A673 (cell line): ENCODE data around the gene EFCAB6. TPM values are rescaled to one million over a fixed set of nuclear protein-coding genes. Genes with fewer than 3 reads are reported as not detected.

Source experiments
- BruUV-seq: library from RNA; stranded (reverse); fragments of 400-500 nt; replicated peaks from 2 replicates; lab custom pipeline; 2021; lab: Mats Ljungman, UMichigan
- CTCF ChIA-PET: fragments of 300-600 bp; sonication (Branson Sonifier 250); formaldehyde crosslinking; loops from one replicate; lab custom pipeline; 2022; ENCODE audit warnings: antibody characterized with exemption; lab: Charles Lee
- POLR2A ChIA-PET: fragments of 300-600 bp; sonication (Branson Sonifier 250); formaldehyde crosslinking; loops from one replicate; lab custom pipeline; 2022; ENCODE audit warnings: antibody characterized with exemption; ENCODE audit not compliant: low non-redundant PET; lab: Charles Lee
- DNase-seq: peaks from one replicate; pipeline ENCODE4 v3.0.0-alpha.2; 2015; ENCODE audit warnings: low spot score
- H3K27ac ChIP-seq: fragments of 200-600 bp; sonication (generic); 2 replicates; pipeline ENCODE4 v1.5.1; 2016; ENCODE audit warnings: mixed run types, low read depth, mild to moderate bottlenecking, mixed read lengths, antibody characterized with exemption, low read length; ENCODE audit not compliant: poor library complexity, severe bottlenecking
- H3K27me3 ChIP-seq: fragments of 200-600 bp; sonication (generic); replicated peaks from 2 replicates; pipeline ENCODE4 v1.6.1; 2017; ENCODE audit warnings: mixed run types, low read depth, mild to moderate bottlenecking, mixed read lengths, antibody characterized with exemption, low read length; ENCODE audit not compliant: insufficient read depth, poor library complexity
- H3K36me3 ChIP-seq: fragments of 200-600 bp; sonication (generic); 2 replicates; pipeline ENCODE4 v1.6.1; 2016; ENCODE audit warnings: mixed run types, mild to moderate bottlenecking, mixed read lengths, antibody characterized with exemption, low read length; ENCODE audit not compliant: insufficient read depth, poor library complexity, severe bottlenecking
- H3K4me1 ChIP-seq: fragments of 200-600 bp; sonication (generic); 2 replicates; pipeline ENCODE4 v1.6.1; 2017; ENCODE audit warnings: mixed run types, mild to moderate bottlenecking, mixed read lengths, antibody characterized with exemption, low read length; ENCODE audit not compliant: insufficient read depth, poor library complexity, severe bottlenecking
- H3K4me3 ChIP-seq: fragments of 200-600 bp; sonication (generic); 2 replicates; pipeline ENCODE4 v1.5.1; 2016; ENCODE audit warnings: low read depth, mixed run types, mild to moderate bottlenecking, mixed read lengths, low read length; ENCODE audit not compliant: poor library complexity, severe bottlenecking
- H3K9me3 ChIP-seq: fragments of 200-600 bp; sonication (generic); 2 replicates; pipeline ENCODE4 v1.6.1; 2016; ENCODE audit warnings: mixed run types, low read depth, mild to moderate bottlenecking, mixed read lengths, antibody characterized with exemption, low read length; ENCODE audit not compliant: poor library complexity, severe bottlenecking
- CTCF ChIP-seq: fragments of 300-800, 200-600 bp; sonication (generic); conservative IDR thresholded peaks from 2 replicates; pipeline ENCODE4 v1.5.1; 2017; ENCODE audit warnings: low read depth, mild to moderate bottlenecking, antibody characterized with exemption, low read length, moderate library complexity, mixed read lengths
- EZH2 ChIP-seq: fragments of 200-600 bp; sonication (generic); IDR thresholded peaks from 2 replicates; pipeline ENCODE4 v1.6.1; 2017; ENCODE audit warnings: borderline replicate concordance, low read depth, mild to moderate bottlenecking, mixed read lengths, antibody characterized with exemption, low read length; ENCODE audit not compliant: poor library complexity, severe bottlenecking
- intact Hi-C: fragments of 100-400 bp; cut with micrococcal nuclease; formaldehyde crosslinking; loops from one replicate; pipeline ENCODE4 v1.10.0; 2022; ENCODE audit not compliant: unreplicated experiment
- total RNA-seq: library from RNA; stranded (reverse); gene quantifications from 2 replicates; pipeline ENCODE4 v1.2.3, GENCODE V29; 2021

EFCAB6 gene
- total RNA-seq, 1 experiment from 2014 or later, result 0.41 TPM

GRCh38 chr22:43533156-43533530 lies 279.0 kb downstream of the EFCAB6 start:
- H3K9me3 ChIP-seq, result peaks cover 9% of the 10 kb centered on the region
- no peak overlapping the region for H3K4me3 ChIP-seq

GRCh38 chr22:43532301-43533155 lies 279.6 kb downstream of the EFCAB6 start:
- ChIA-PET CTCF (interaction anchor here (0.6 kb wide), 1 partner anchor 16 kb away, joined by 5 read pairs; no protein-coding TSS in a partner anchor), POLR2A (no interaction called here)
- peaks cover 18% of the 10 kb centered on the region for H3K4me1 ChIP-seq
- no peaks in the 10 kb centered on the region for H3K36me3 ChIP-seq
- no peak overlapping the region for H3K27ac ChIP-seq
- H3K27me3 ChIP-seq, result no peaks in the 10 kb centered on the region
- TF ChIP-seq CTCF (no peak), EZH2 (no peak)
- BruUV-seq, result no TSS peak
- H3K9me3 ChIP-seq, result peaks cover 9% of the 10 kb centered on the region
- intact Hi-C loops, result no loop called here
- no peak overlapping the region for H3K4me3 ChIP-seq
- no peak for DNase-seq

More at GRCh38 chr22:43533156-43533530, 279.0 kb downstream of the EFCAB6 start:
- Histone ChIP-seq H3K27me3 (no peaks in the 10 kb centered on the region), H3K4me1 (peaks cover 12% of the 10 kb centered on the region), H3K36me3 (no peaks in the 10 kb centered on the region), H3K27ac (no peak overlapping the region)
- no peak for DNase-seq
- TF ChIP-seq EZH2 (no peak), CTCF (no peak)
- intact Hi-C loops, result no loop called here
- ChIA-PET POLR2A (no interaction called here), CTCF (no interaction called here)
- BruUV-seq, result no TSS peak

GRCh38 chr22:43531651-43532050 lies 280.5 kb downstream of the EFCAB6 start:
- Histone ChIP-seq H3K9me3 (peaks cover 9% of the 10 kb centered on the region), H3K4me3 (no peak overlapping the region), H3K36me3 (no peaks in the 10 kb centered on the region), H3K27me3 (no peaks in the 10 kb centered on the region), H3K4me1 (peaks cover 20% of the 10 kb centered on the region), H3K27ac (no peak overlapping the region)
- TF ChIP-seq CTCF, result no peak
- no peak for TF ChIP-seq EZH2
- no TSS peak for BruUV-seq
- intact Hi-C loops, result no loop called here
- DNase-seq, result no peak
- ChIA-PET POLR2A (no interaction called here), CTCF (no interaction called here)
